ENCODE data around the gene MSL3B.
A peak's percentile ranks its signal among the peaks of the same experiment; 100 is the strongest.
"Not testable (repeated sequence)": the region's sequence is repeated elsewhere in the genome, so short reads cannot be mapped to it uniquely, and the experiment has no call there.

MSL3B gene

DNA sequence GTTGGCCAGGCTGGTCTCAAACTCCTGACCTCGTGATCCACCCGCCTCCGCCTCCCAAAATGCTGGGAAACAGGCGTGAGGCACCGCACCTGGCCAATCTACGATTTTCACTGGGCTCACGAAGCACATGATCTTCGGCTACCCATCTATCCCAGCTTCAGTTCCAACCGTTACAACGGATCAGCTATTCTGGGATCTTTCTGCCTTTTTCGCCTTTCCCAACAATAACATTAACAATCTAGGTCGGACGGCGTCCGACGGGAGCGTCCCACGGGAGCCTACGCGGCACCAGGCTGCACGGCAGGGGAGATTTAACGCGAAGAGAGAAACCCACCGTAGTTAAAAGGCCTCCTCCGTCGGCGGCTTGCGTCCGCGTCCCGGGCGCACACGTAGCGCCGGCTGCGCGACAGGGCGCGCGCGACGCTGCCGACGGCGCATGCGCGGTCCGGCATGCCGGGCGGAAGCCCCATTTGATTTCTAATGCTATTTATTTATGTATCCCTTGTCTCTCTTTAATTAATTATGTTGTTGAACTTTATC, at the start of gene MSL3B:
MSL3B (minus strand) TSS at position 394 of the 540 bp plus-strand sequence.
- peak; percentile 14 to 18 for DNase-seq (ENCODE audit: low read depth in 2 of 2)

DNA sequence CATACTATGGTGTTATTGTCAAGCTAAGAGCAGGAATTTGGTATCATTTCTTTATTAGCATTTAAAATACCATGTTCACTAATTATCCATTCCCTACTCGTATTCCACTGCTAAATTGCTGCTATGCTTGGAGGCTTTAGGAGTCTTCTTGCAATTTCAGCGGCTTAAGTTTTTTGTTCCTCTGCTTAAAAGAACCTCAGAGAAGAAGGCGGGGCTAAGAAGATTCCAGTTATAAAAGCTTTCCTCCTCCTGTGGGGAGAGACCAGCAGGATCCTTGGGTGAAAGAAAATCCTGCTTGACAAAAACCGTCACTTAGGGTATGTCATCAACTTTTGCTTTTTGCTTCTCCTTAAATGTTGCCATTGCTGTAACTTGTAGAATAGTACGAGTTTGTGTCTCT, 48.9 kb upstream of the MSL3B start, which contains the start of gene TRPM8:
TRPM8 (plus strand) TSS at position 258 of the 400 bp plus-strand sequence. CDS start 9,165 bp downstream, outside the sequence.
- DNase-seq (ENCODE audit: low read depth in 2 of 2), result no peak

DNA sequence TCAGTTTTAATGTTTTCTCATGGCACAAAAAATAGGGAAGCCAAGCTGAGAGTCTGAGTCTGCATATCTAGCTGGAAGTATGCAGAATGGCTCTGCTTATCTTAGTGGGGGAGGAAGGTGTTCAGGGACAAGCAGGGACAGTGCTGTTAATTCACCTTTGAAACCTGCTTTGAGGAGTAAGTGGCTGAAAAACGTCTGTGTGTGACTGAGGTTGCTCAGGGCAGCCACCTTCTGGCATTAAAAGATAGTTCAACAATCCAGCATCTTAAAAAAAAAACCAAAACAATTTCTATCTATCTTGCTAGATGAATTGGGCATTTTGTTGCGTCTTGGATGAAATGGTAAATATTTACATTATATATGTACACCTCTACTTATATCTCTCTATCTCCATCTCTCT, 46.9 kb upstream of the MSL3B start:
- no peak for DNase-seq (ENCODE audit: low read depth in 2 of 2)

DNA sequence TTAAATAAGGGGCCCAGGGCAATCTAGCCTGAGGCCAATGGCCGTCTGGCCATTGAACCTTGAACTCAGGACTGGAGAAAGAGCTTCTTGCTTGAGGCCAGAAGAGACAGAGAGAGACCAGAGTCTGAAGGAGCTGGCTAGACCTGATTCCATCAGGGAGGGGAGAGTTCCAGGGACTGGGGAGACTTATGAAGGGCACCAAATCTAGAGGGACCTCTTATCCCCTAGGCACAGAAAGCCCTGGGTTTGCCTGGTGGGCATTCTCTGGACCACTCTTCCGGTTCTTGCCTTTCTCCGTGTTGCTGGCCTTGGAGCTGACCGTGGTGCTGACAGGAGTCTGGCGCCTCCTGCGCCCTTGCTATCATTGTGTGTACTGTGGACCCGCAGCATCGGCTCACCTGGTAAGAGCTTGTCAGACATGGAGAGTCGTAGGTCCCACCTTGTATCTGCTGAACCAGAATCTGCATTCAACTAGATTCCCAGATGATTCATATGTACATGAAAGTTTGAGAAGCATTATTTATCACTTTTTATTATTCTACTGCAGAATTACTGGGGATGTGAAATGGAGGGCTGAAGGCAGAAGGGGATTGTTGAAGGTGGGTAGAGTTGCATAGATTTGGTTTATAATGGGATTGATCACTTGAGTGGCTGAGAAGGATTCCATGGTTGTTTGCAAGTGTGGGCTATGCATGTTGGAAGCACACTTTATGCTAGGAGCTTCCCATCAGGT, 44.7 kb upstream of the MSL3B start:
- DNase-seq (ENCODE audit: low read depth in 2 of 2), result no peak

DNA sequence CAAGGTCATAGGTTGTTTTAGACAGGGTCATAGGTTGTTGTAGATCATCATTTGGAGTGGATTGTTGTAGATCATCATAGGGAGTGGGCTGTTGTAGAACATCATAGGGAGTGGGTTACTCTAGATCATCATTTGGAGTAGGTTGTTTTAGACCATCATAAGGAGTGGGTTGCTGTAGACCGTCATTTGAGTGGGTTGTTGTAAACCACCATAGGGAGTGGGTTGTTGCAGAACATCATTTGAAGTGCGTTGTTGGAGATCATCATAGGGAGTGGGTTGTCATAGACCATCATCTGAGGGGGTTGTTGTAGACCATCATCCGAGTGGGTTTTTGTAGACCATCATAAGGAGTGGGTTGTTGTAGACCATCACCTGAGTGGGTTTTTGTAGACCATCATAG, 39.4 kb upstream of the MSL3B start:
- DNase-seq (ENCODE audit: low read depth in 2 of 2), result no peak

GRCh38 chr2:233905945-233906344, 37.8 kb upstream of the MSL3B start:
- no peak for DNase-seq (ENCODE audit: low read depth in 2 of 2)

DNA sequence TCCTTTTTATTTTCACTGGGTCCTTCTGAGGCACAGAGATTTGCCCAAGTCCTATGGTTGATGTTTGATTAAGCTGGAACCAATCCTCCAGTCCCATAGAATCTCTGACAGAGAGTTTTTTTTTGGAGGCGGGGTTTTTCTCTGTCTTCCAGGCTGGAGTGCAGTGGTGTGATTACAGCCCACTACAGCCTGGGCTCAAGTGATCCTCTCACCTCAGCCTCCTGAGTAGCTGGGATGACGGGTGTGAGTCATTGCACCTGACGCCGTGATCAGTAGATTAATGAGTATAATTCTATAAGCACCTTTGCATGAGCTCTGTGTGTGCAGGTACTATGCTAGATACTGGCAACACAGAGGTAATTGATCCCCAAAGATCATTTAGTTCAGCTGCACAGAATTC, 33.7 kb upstream of the MSL3B start:
- DNase-seq (ENCODE audit: low read depth in 2 of 2), result no peak

DNA sequence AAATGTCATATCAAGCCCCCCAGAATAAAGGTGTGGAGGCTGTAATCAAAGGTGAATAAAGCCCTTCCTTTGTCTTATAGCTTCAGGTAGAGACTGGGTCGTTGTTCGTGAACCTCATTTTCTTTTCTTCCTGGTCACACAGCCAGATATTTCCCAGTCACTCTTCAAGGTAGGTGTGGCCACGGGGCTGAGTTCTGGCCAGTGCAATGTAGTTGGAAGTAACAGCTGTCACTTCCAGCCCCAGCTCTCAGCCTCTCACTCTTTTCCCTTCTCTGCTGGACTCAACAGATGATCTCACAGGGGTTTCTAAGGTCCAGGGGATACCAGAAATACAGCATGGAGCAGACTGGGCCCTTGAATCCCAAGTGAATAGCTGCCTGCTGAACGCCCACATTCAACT, 33.2 kb upstream of the MSL3B start:
- DNase-seq (ENCODE audit: low read depth in 2 of 2), result no peak

GRCh38 chr2:233896253-233896652, 28.1 kb upstream of the MSL3B start:
- DNase-seq (ENCODE audit: low read depth in 2 of 2), result not testable (repeated sequence)

DNA sequence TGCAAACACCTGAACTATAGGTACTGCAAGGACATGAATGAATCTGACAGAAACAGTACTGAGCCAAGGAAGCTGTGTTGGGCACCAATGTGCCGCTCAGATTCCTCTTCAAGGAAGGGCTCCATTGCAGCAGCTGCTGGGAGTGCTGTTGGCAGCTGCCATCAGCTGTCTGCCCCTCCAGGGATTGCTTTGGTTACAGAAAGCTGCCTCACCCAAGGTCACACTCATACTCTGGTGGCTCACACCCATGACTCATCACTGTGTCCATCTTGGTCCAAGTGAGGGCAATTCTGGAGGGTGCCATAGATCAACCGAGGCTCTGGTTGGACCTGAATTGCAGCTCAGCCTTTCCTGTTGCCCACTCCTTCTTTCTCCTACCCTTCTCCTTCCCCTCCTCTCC, 24.6 kb upstream of the MSL3B start:
- no peak for DNase-seq (ENCODE audit: low read depth in 2 of 2)

- DNase-seq (ENCODE audit: low read depth in 2 of 2), result no peak
Measured at GRCh38 chr2:233882353-233882752, 14.2 kb upstream of the MSL3B start.

GRCh38 chr2:233872125-233872524, 3.9 kb upstream of the MSL3B start:
- not testable (repeated sequence) for DNase-seq (ENCODE audit: low read depth in 2 of 2)

- no peak for DNase-seq (ENCODE audit: low read depth in 2 of 2)
Measured at GRCh38 chr2:233871432-233871831, 3.2 kb upstream of the MSL3B start.

DNA sequence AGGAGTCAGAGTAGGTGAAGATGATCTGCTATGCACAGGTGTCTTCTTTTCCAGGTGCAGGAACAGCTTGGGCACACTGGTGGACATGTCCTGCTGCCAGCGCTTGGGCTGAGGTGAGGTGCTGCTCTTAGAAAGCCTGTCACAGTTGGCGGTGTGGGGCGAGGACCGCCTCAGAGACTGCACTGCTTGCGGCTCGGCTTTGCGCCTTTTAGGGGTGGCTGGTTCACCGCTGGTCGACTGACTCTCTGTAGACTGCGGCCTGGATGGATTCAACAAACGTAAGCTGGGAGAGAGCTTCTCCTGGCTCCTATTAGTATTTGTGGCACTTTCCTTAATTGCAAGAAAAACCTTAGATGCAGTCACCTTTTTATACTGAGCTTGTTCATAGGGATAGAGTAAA, 1.7 kb downstream of the MSL3B start:
- no peak for DNase-seq (ENCODE audit: low read depth in 2 of 2)

- DNase-seq (ENCODE audit: low read depth in 2 of 2), result no peak
Measured at GRCh38 chr2:233865838-233866237, 2.3 kb downstream of the MSL3B start.

GRCh38 chr2:233862261-233862768, 5.9 kb downstream of the MSL3B start:
- no peak for DNase-seq (ENCODE audit: low read depth in 2 of 2)

DNA sequence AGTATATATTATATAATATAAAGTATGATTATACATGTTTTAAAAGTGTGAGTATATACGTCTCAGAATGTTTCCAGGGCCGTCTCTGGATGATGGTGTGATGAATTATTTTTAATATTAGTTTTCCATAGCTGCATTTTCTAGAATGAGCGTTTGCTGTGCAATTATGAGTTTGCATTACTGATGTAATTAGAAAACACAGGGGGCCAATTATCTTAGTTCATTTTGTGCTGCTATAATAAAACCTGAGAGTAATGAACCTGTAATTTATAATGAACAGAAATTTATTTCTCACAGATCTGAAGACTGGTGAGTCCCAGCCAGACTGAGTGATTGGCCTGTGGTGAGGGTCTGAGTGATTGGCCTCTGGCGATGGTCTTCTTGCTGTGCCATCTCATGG, 9.9 kb downstream of the MSL3B start:
- no peak for DNase-seq (ENCODE audit: low read depth in 2 of 2)

DNA sequence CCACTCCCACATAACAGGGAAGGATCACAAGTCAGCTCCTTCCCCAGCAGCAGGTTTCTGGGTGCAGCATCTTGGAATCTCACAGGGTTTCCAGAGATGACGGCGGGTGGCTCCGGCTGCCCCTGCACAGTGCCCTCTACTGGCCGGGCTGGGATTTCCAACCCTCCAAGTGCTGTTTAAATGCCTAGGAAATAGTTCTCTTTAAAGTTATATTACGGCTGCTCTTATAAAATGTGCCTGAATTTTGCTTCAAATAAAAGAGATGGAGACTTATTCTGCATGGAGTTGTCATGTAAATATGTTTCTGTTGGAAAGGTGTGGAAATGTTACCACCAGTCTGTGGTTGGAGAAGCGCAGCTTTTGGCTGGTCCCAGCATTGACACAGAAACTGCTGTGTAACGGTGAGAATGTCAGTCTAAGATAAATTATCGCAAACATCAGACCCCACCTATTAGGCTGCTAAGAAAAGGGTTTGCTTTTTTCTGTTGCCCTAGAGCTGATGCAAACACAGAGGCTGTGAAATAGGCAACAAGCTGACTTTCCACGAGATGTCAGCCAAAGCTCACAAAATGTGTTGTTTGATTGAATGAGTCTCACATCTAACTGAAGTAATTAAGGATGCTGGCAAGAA, 10.6 kb downstream of the MSL3B start:
- peak; percentile 11 to 20 for DNase-seq (ENCODE audit: low read depth in 2 of 2)

GRCh38 chr2:233856184-233856583, 12.0 kb downstream of the MSL3B start:
- DNase-seq (ENCODE audit: low read depth in 2 of 2), result no peak

DNA sequence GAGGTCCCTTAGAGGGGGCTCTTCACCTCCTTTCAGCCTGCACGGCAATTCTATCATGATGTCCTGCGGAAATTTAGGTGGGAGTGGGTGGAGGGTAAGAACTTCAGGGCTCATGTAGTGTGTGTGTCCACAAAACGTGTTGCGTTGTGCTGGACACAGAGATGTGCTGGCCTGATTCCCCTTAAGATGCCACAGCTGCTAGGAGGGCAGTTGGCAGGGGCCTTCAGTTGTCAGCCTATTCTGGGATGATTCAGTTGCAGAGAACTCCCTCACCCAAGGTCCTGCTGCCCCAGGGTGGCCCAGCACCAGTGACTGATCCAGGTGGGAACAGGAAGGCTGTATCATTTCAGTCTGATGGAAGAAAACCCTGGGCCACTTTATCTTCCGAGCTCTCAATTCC, 12.8 kb downstream of the MSL3B start:
- no peak for DNase-seq (ENCODE audit: low read depth in 2 of 2)

DNA sequence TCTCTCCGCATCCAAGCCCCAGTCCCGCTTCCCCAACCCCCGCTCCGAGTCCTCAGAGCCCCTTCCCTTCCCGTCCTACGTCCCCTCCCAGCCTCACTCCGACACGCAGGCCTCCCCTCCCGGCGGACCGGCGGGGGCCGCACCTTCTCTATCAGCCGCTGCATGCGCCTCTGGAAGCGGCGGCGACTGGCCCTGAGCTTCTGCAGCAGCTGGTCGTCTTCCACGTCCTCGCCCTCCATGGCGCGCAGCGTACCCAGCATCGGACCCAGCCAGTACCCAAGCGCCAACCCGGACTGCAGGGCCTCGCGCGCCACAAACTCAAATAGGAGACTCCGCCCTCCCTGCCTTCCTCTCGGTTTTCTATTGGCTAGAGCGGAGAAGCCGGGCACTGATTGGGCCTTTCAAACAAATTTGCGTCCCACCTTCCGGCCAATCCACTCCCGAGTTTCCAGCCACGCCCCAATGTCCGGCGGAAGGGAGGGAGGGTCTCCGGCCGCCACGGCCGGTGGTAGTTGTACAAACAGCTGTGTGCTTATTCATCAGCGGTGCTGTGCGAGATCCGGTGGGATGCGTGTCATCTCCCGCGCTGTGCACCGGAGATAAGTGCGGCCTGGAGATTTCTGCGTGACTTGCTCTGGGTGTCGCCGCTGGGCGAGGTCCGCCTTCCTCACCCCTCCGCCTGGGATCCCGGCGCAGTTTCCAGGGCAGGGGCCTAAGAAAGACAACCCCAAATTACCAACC, 13.8 kb downstream of the MSL3B start, which contains the start of gene HJURP:
HJURP (minus strand) TSS at position 295 of the 741 bp plus-strand sequence; CDS start at position 260, 35 bp downstream.
- peak; percentile 72 to 73 for DNase-seq (ENCODE audit: low read depth in 2 of 2)

- DNase-seq (ENCODE audit: low read depth in 2 of 2), result no peak
Measured at GRCh38 chr2:233853883-233854240, 14.3 kb downstream of the MSL3B start.
